Endodermal cell (in vitro differentiated cells): ENCODE measurements around the gene ATXN7. TPM values are rescaled to one million over a fixed set of nuclear protein-coding genes. Genes with fewer than 3 reads are reported as not detected.

Experiments used
- DNase-seq: peaks from one replicate; pipeline ENCODE4 v3.0.0-alpha.2; 2017
- H3K27ac ChIP-seq: 2 replicates; pipeline ENCODE4 v1.5.1; 2013; ENCODE audit warnings: mild to moderate bottlenecking, low read depth, low read length, moderate library complexity
- H3K27me3 ChIP-seq: 2 replicates; pipeline ENCODE4 v1.6.1; 2013; ENCODE audit warnings: mild to moderate bottlenecking, low read length, moderate library complexity; ENCODE audit not compliant: insufficient read depth, control insufficient read depth, poor library complexity, severe bottlenecking
- H3K36me3 ChIP-seq: 2 replicates; pipeline ENCODE4 v1.7.0; 2013; ENCODE audit warnings: mild to moderate bottlenecking, low read length, moderate library complexity; ENCODE audit not compliant: control insufficient read depth, insufficient read depth
- H3K4me1 ChIP-seq: one replicate; pipeline ENCODE4 v1.7.0; 2013; ENCODE audit warnings: low read length; ENCODE audit not compliant: control insufficient read depth, insufficient read depth
- H3K4me3 ChIP-seq: 2 replicates; pipeline ENCODE4 v1.5.1; 2013; ENCODE audit warnings: mild to moderate bottlenecking, low read length, moderate library complexity
- H3K9ac ChIP-seq: 2 replicates; pipeline ENCODE4 v1.6.1; 2013; ENCODE audit warnings: mild to moderate bottlenecking, low read length, moderate library complexity; ENCODE audit not compliant: poor library complexity, severe bottlenecking; ENCODE audit errors: extremely low read depth
- H3K9me3 ChIP-seq: 2 replicates; pipeline ENCODE4 v1.6.1; 2013; ENCODE audit warnings: mild to moderate bottlenecking, low read length, moderate library complexity; ENCODE audit not compliant: control insufficient read depth
- H3K27ac Mint-ChIP-seq: 2 replicates; pipeline ENCODE4 v1.8.0; 2020; ENCODE audit warnings: mixed read lengths
- H3K27me3 Mint-ChIP-seq: 2 replicates; pipeline ENCODE4 v1.8.0; 2021; ENCODE audit warnings: mild to moderate bottlenecking, mixed read lengths; ENCODE audit not compliant: insufficient read depth
- H3K36me3 Mint-ChIP-seq: 2 replicates; pipeline ENCODE4 v1.8.0; 2020; ENCODE audit warnings: low read depth, mixed read lengths
- H3K4me1 Mint-ChIP-seq: 2 replicates; pipeline ENCODE4 v1.8.0; 2020; ENCODE audit warnings: mixed read lengths
- H3K4me3 Mint-ChIP-seq: 2 replicates; pipeline ENCODE4 v1.8.0; 2020; ENCODE audit warnings: mild to moderate bottlenecking, moderate library complexity, mixed read lengths
- H3K9me3 Mint-ChIP-seq: 2 replicates; pipeline ENCODE4 v1.8.0; 2020; ENCODE audit warnings: mild to moderate bottlenecking, mixed read lengths
- WGBS, 2 experiments: methylation state at CpG; one replicate each; pipeline versions ENCODE4 v1.1.5 to v1.1.7; 2013; ENCODE audit warnings: missing lambda C conversion rate in 2 of 2, mixed read lengths in 1 of 2; ENCODE audit not compliant: insufficient coverage in 1 of 2, insufficient read length in 1 of 2; 5-methylcytosine and 5-hydroxymethylcytosine counted together
- total RNA-seq, 2 donors: library from RNA; stranded (reverse); fragmentation: NEBNext Ultra II Directional in 1 of 2; extraction: Animal tissue kit (Norgen Biotek cat#: 25700) in 1 of 2; gene quantifications; 2 replicates in 1 of 2; 3 replicates in 1 of 2; pipeline ENCODE4 v1.2.1, GENCODE V29; 2021
- TF ChIP-seq, protein P1 (sequence below): fragments of 200-600 bp; sonication (generic); conservative IDR thresholded peaks from 2 replicates; pipeline ENCODE4 v1.5.0; 2021; ENCODE audit warnings: antibody characterized with exemption, mild to moderate bottlenecking

Gene ATXN7
- total RNA-seq, 2 donors from 2014 or later: 28.1 to 28.8 TPM

DNA sequence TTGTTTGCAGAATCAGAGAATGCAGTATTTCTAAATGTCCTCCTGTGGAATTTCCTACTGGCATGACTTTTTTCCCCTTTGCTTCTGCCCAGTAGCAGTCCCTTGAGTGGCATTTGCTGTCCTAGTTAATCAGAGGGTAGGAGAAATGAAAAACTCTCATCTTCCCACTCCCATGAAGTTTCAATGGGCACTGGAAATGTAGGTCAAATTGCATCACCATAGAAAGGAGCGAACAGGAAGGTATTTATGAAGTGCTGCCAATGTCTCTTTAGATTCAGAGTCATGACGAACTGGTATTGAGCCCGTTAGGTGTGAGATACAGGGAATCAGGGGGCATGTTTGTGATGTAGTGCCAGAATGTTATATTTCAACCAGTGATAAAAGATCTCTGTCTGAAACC is 23.2 kb downstream of the ATXN7 start:
- H3K27ac ChIP-seq: no peak overlapping the region
- Mint-ChIP-seq H3K9me3 (no peaks in the 10 kb centered on the region), H3K36me3 (peaks cover 4% of the 10 kb centered on the region), H3K4me1 (peaks cover 9% of the 10 kb centered on the region), H3K4me3 (no peak overlapping the region), H3K27me3 (no peaks in the 10 kb centered on the region), H3K27ac (no peak overlapping the region)
- H3K4me1 ChIP-seq: no peaks in the 10 kb centered on the region
- H3K4me3 ChIP-seq: no peak overlapping the region
- TF ChIP-seq, protein P1, sequence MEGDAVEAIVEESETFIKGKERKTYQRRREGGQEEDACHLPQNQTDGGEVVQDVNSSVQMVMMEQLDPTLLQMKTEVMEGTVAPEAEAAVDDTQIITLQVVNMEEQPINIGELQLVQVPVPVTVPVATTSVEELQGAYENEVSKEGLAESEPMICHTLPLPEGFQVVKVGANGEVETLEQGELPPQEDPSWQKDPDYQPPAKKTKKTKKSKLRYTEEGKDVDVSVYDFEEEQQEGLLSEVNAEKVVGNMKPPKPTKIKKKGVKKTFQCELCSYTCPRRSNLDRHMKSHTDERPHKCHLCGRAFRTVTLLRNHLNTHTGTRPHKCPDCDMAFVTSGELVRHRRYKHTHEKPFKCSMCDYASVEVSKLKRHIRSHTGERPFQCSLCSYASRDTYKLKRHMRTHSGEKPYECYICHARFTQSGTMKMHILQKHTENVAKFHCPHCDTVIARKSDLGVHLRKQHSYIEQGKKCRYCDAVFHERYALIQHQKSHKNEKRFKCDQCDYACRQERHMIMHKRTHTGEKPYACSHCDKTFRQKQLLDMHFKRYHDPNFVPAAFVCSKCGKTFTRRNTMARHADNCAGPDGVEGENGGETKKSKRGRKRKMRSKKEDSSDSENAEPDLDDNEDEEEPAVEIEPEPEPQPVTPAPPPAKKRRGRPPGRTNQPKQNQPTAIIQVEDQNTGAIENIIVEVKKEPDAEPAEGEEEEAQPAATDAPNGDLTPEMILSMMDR: no peak
- WGBS, 2 experiments: 95 to 100% methylated on average over 3 of the region's 3 CpGs
- H3K27me3 ChIP-seq: no peaks in the 10 kb centered on the region
- H3K9me3 ChIP-seq: no peaks in the 10 kb centered on the region
- H3K36me3 ChIP-seq: peaks cover 10% of the 10 kb centered on the region
- H3K9ac ChIP-seq: no peak overlapping the region
- no peak for DNase-seq

DNA sequence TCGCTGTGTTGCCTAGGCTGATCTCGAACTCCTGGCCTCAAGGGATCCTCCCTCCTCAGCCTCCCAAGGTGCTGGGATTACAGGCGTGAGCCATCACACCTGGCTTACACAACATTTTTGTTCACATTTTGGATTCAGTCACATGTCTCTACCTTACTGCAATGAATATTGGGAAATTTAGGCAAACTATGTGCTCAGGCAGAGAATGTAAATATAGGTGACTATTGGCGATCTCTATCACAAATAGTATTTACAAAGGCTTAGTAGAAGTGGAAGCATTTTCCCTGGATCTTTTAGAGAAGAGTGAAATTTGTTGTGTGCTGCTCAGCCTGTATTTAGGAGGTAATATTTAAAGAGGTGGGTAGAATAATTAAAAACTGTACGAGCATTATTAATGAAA is 27.9 kb downstream of the ATXN7 start:
- Mint-ChIP-seq H3K27me3 (no peaks in the 10 kb centered on the region), H3K4me1 (peaks cover 19% of the 10 kb centered on the region), H3K27ac (no peak overlapping the region), H3K9me3 (no peaks in the 10 kb centered on the region), H3K36me3 (peaks cover 2% of the 10 kb centered on the region), H3K4me3 (no peak overlapping the region)
- Histone ChIP-seq H3K9me3 (no peaks in the 10 kb centered on the region), H3K27ac (no peak overlapping the region), H3K9ac (no peak overlapping the region), H3K4me3 (no peak overlapping the region), H3K4me1 (peaks cover 9% of the 10 kb centered on the region), H3K27me3 (no peaks in the 10 kb centered on the region), H3K36me3 (peaks cover 12% of the 10 kb centered on the region)
- 89 to 98% methylated on average over 2 to 4 of the region's 5 CpGs for WGBS, 2 experiments
- no peak for DNase-seq
- TF ChIP-seq, protein P1: no peak

DNA sequence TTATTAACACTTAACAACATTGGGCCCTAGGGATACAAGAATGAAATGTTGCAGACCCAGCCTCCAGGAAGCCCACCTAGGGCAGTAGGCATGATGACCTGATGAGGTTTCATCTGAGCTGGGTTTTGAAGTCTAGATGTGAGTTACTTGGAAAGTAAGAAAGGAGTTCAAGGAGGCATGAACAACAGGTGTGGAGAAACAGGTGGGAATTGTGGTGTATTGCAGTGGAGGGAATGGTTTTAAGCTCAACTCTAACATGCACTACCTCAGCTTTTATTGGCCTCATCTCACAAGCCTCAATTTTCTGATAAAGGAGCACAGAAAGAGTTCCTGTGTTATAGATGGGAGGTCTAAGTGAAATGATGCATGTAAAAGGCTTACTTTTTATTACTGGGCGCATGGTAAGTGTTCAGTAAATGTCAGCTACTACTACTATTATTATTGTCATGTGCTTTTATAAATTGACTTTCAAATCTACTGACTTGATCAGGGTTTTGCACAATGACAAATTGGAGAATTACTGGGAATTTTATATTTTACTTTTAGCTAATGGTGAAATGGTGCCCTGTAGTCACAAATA is 29.2 kb downstream of the ATXN7 start:
- H3K4me3 ChIP-seq: no peak overlapping the region
- H3K9ac ChIP-seq: no peak overlapping the region
- Mint-ChIP-seq H3K27me3 (no peaks in the 10 kb centered on the region), H3K27ac (no peak overlapping the region), H3K36me3 (peaks cover 2% of the 10 kb centered on the region), H3K9me3 (no peaks in the 10 kb centered on the region), H3K4me1 (peaks cover 19% of the 10 kb centered on the region), H3K4me3 (no peak overlapping the region)
- DNase-seq: no peak
- 88% methylated on average over 1 of the region's 1 CpG; no CpG with 5 or more reads in 1 of the 2 experiments for WGBS, 2 experiments
- H3K9me3 ChIP-seq: no peaks in the 10 kb centered on the region
- TF ChIP-seq, protein P1: no peak
- no peaks in the 10 kb centered on the region for H3K27me3 ChIP-seq
- no peak overlapping the region for H3K27ac ChIP-seq
- H3K36me3 ChIP-seq: peaks cover 12% of the 10 kb centered on the region
- H3K4me1 ChIP-seq: peaks cover 9% of the 10 kb centered on the region
